SK-N-SH (cell line): ENCODE measurements around the gene UBTD1. TPM values are rescaled to one million over a fixed set of nuclear protein-coding genes. Genes with fewer than 3 reads are reported as not detected.

Source experiments
- CTCF ChIA-PET: fragments of 300-600, 350-600 bp; formaldehyde crosslinking; extraction: SDS; loops from one replicate; lab custom pipeline; 2021; lab: Yijun Ruan, JAX
- POLR2A ChIA-PET: fragments of 350-600 bp; sonication (Branson Sonifier 250); formaldehyde crosslinking; extraction: SDS; loops from one replicate; lab custom pipeline; 2020; ENCODE audit warnings: antibody characterized with exemption, inconsistent platforms; lab: Yijun Ruan, JAX
- DNase-seq: peaks from one replicate; pipeline ENCODE4 v3.0.0; 2012
- H2AFZ ChIP-seq: fragments of 200-600 bp; sonication (generic); 2 replicates; pipeline ENCODE4 v1.8.1; 2016; ENCODE audit warnings: antibody characterized with exemption, mild to moderate bottlenecking, low read depth
- H3F3A ChIP-seq: fragments of 200-600 bp; sonication (generic); replicated peaks from 2 replicates; pipeline ENCODE3; 2016; ENCODE audit warnings: antibody characterized with exemption, mild to moderate bottlenecking; ENCODE audit not compliant: insufficient read depth
- H3K27ac ChIP-seq, 2 experiments: fragments of 200-500 bp in 1 of 2; fragments of 200-600 bp in 1 of 2; sonication (Bioruptor generic) in 1 of 2; sonication (generic), shearing (Covaris generic) in 1 of 2; 2 replicates each; pipeline versions ENCODE4 v1.5.1 to v1.6.1; 2014 to 2016; ENCODE audit warnings: low read depth in 2 of 2, inconsistent platforms in 1 of 2, low read length in 1 of 2, mild to moderate bottlenecking in 1 of 2, mixed read lengths in 1 of 2
- H3K27me3 ChIP-seq: fragments of 200-600 bp; sonication (generic), shearing (Covaris generic); 2 replicates; pipeline ENCODE4 v1.6.1; 2016; ENCODE audit warnings: mixed run types; ENCODE audit not compliant: insufficient read depth
- H3K36me3 ChIP-seq, 2 experiments: fragments of 200-500 bp in 1 of 2; fragments of 200-600 bp in 1 of 2; sonication (Bioruptor generic) in 1 of 2; sonication (generic) in 1 of 2; replicated peaks in 1 of 2; 2 replicates each; pipeline versions ENCODE3 to v1.5.1; 2014 to 2016; ENCODE audit warnings: low read length in 1 of 2, mild to moderate bottlenecking in 1 of 2; ENCODE audit not compliant: insufficient read depth in 2 of 2, control insufficient read depth in 1 of 2
- H3K4me1 ChIP-seq, 2 experiments: fragments of 200-500 bp in 1 of 2; fragments of 200-600 bp in 1 of 2; sonication (Bioruptor generic) in 1 of 2; sonication (generic), shearing (Covaris generic) in 1 of 2; 2 replicates each; pipeline versions ENCODE4 v1.5.1 to v1.6.1; 2014 to 2016; ENCODE audit warnings: low read depth in 1 of 2, low read length in 1 of 2, mixed run types in 1 of 2; ENCODE audit not compliant: insufficient read depth in 2 of 2, control insufficient read depth in 1 of 2
- H3K4me2 ChIP-seq: fragments of 200-600 bp; sonication (generic), shearing (Covaris generic); 2 replicates; pipeline ENCODE4 v1.6.1; 2017; ENCODE audit warnings: mixed run types
- H3K4me3 ChIP-seq, 2 experiments: fragments of 200-500 bp in 1 of 2; fragments of 200-600 bp in 1 of 2; sonication (Bioruptor generic) in 1 of 2; sonication (generic), shearing (Covaris generic) in 1 of 2; 2 replicates each; pipeline versions ENCODE4 v1.5.1 to v1.8.1; 2014 to 2016; ENCODE audit warnings: low read depth in 2 of 2, inconsistent platforms in 1 of 2, low read length in 1 of 2, mild to moderate bottlenecking in 1 of 2, mixed read lengths in 1 of 2, moderate library complexity in 1 of 2
- H3K79me2 ChIP-seq: fragments of 200-600 bp; sonication (generic); 2 replicates; pipeline ENCODE4 v1.8.1; 2017; ENCODE audit warnings: mild to moderate bottlenecking; ENCODE audit not compliant: insufficient read depth
- H3K9ac ChIP-seq: fragments of 200-600 bp; sonication (generic); 2 replicates; pipeline ENCODE4 v1.6.1; 2017; ENCODE audit warnings: mixed run types
- H3K9me2 ChIP-seq: fragments of 200-600 bp; sonication (generic); 2 replicates; pipeline ENCODE4 v1.6.1; 2017; ENCODE audit warnings: mixed run types
- H3K9me3 ChIP-seq: fragments of 200-600 bp; sonication (generic); 2 replicates; pipeline ENCODE4 v1.6.1; 2017; ENCODE audit warnings: mixed run types, mild to moderate bottlenecking, moderate library complexity
- H4K20me1 ChIP-seq: fragments of 200-600 bp; sonication (generic); 2 replicates; pipeline ENCODE4 v1.6.1; 2017; ENCODE audit warnings: mild to moderate bottlenecking, mixed run types; ENCODE audit not compliant: insufficient read depth
- CHD2 ChIP-seq: fragments of 150-350 bp; IDR thresholded peaks from 2 replicates; pipeline ENCODE4 v1.6.1; 2018; ENCODE audit warnings: low read length; ENCODE audit not compliant: partially characterized antibody
- CTCF ChIP-seq: fragments of 200-600 bp; sonication (generic); IDR thresholded peaks from 2 replicates; pipeline ENCODE4 v1.6.1; 2017; ENCODE audit warnings: antibody characterized with exemption, mild to moderate bottlenecking, moderate library complexity
- ELF1 ChIP-seq: IDR thresholded peaks from 2 replicates; pipeline ENCODE4 v1.4.0; 2012
- FOSL2 ChIP-seq: IDR thresholded peaks from 2 replicates; pipeline ENCODE4 v1.4.0; 2012; ENCODE audit warnings: low read depth, mild to moderate bottlenecking, moderate library complexity, borderline replicate concordance
- GABPA ChIP-seq: IDR thresholded peaks from 2 replicates; pipeline ENCODE4 v1.4.0; 2012; ENCODE audit warnings: low read depth, mild to moderate bottlenecking
- NFIC ChIP-seq: IDR thresholded peaks from 2 replicates; pipeline ENCODE4 v1.4.0; 2012; ENCODE audit warnings: borderline replicate concordance
- NRF1 ChIP-seq: IDR thresholded peaks from 2 replicates; pipeline ENCODE4 v1.6.1; 2012; ENCODE audit warnings: low read depth, mild to moderate bottlenecking, low read length
- PBX3 ChIP-seq: IDR thresholded peaks from 2 replicates; pipeline ENCODE4; 2012
- POLR2AphosphoS5 ChIP-seq: IDR thresholded peaks from 2 replicates; pipeline ENCODE4 v1.6.1; 2012; ENCODE audit warnings: low read depth, low read length
- RFX5 ChIP-seq: IDR thresholded peaks from 2 replicates; pipeline ENCODE4 v1.6.1; 2012; ENCODE audit warnings: mild to moderate bottlenecking, improper control_type of control experiment, low read length
- RXRA ChIP-seq: IDR thresholded peaks from 2 replicates; pipeline ENCODE4 v1.4.0; 2012; ENCODE audit warnings: low read depth, mild to moderate bottlenecking, borderline replicate concordance
- SIN3A ChIP-seq: IDR thresholded peaks from 2 replicates; pipeline ENCODE4 v1.6.1; 2012; ENCODE audit warnings: low read depth, mild to moderate bottlenecking, low read length, moderate library complexity, borderline replicate concordance
- SMC3 ChIP-seq: IDR thresholded peaks from 2 replicates; pipeline ENCODE4 v1.6.1; 2012; ENCODE audit warnings: low read depth, low read length, improper control_type of control experiment
- TCF12 ChIP-seq: IDR thresholded peaks from 2 replicates; pipeline ENCODE4 v1.4.0; 2012
- TEAD4 ChIP-seq: IDR thresholded peaks from 2 replicates; pipeline ENCODE4 v1.4.0; 2012; ENCODE audit warnings: mild to moderate bottlenecking, borderline replicate concordance; ENCODE audit not compliant: insufficient read depth
- WGBS: methylation state at CpG from one replicate; pipeline ENCODE4 v1.1.6; 2017; ENCODE audit warnings: low lambda C conversion rate; 5-methylcytosine and 5-hydroxymethylcytosine counted together
- polyA plus RNA-seq, 3 experiments: library from polyadenylated mRNA; depleted of rRNA; stranded (reverse); fragments of >200 nt; gene quantifications; 2 replicates each; pipeline ENCODE4 v1.2.3, GENCODE V29; 2012

The UBTD1 gene
- polyA plus RNA-seq, 1 of the 3 experiments (the other 2 are of a cell fraction): 38.8 TPM

- Histone ChIP-seq H3K36me3 (peaks cover 0 to 14% of the 10 kb centered on the region in 2 experiments), H3K4me3 (no peak overlapping the region), H3K4me1 (peaks cover 4 to 12% of the 10 kb centered on the region in 2 experiments; a peak in 2 of 4 replicates), H4K20me1 (peaks cover 78% of the 10 kb centered on the region), H3F3A (peaks cover 9% of the 10 kb centered on the region), H3K9ac (no peak overlapping the region), H3K27me3 (no peaks in the 10 kb centered on the region), H3K9me3 (no peaks in the 10 kb centered on the region), H3K4me2 (peak overlapping the region; percentile 33; the same call in 1 of the 2 replicates), H3K27ac (no peak overlapping the region), H3K9me2 (no peaks in the 10 kb centered on the region), H2AFZ (no peak overlapping the region), H3K79me2 (peaks cover 99% of the 10 kb centered on the region)
- TF ChIP-seq NFIC: no peak
- TF ChIP-seq FOSL2: no peak
- no peak for TF ChIP-seq SIN3A
- ChIA-PET POLR2A (no interaction called here), CTCF (interaction anchor here (0.7 to 1.3 kb wide), 2 partner anchors 31 to 111 kb away, joined by 3 read pairs; no protein-coding TSS in a partner anchor)
- no peak for DNase-seq
- no CpG with 5 or more reads among the region's 2 CpGs for WGBS
Measured at GRCh38 chr10:97490592-97490991, 8.1 kb upstream of the UBTD1 start.

DNA sequence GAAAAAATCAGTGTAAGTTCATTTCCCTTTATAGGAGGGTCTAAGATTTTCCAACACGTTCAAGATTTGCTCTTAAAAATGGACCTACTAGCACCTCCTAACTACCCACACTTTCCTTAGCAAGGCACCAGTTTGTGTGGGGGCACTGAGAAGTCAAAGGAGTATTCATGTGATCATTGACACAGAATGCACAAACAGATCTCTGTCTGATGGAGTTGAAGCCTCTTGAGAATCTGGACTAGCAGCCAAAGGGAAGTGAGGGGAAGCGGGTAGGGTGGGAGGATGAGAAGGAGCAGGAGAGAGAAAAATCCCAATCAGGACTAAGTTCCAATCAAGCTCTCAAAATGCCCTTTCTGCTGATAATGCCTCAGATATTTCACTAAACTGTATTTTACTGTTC lies 4.6 kb upstream of the UBTD1 start:
- no peaks in the 10 kb centered on the region for H3K9me3 ChIP-seq
- WGBS: 72% methylated on average over 2 of the region's 2 CpGs
- no peak overlapping the region for H3K4me2 ChIP-seq
- no peak overlapping the region for H3K4me3 ChIP-seq
- H3K27me3 ChIP-seq: no peaks in the 10 kb centered on the region
- TF ChIP-seq POLR2AphosphoS5 (no peak), TCF12 (no peak), GABPA (no peak), RXRA (no peak), SMC3 (no peak), ELF1 (no peak), NRF1 (no peak), CHD2 (no peak), TEAD4 (no peak), CTCF (no peak), RFX5 (no peak), PBX3 (no peak)
- TF ChIP-seq, all 33 proteins: peak for 0
- peaks cover 81% of the 10 kb centered on the region for H4K20me1 ChIP-seq
- ChIA-PET CTCF (interaction anchor here (1.2 kb wide), 1 partner anchor 30 kb away, joined by 4 read pairs; no protein-coding TSS in a partner anchor), POLR2A (no interaction called here)
- no peak overlapping the region for H2AFZ ChIP-seq
- H3K9me2 ChIP-seq: no peaks in the 10 kb centered on the region
- H3K27ac ChIP-seq: no peak overlapping the region
- H3K9ac ChIP-seq: no peak overlapping the region
- H3K36me3 ChIP-seq: peaks cover 0 to 16% of the 10 kb centered on the region in 2 experiments
- H3K79me2 ChIP-seq: peaks cover 93% of the 10 kb centered on the region
- peaks cover 19% of the 10 kb centered on the region for H3F3A ChIP-seq
- H3K4me1 ChIP-seq: peaks cover 9 to 19% of the 10 kb centered on the region in 2 experiments; a peak in 3 of 4 replicates
- DNase-seq: no peak
